HG03108 (cell line): Measurements from ENCODE around the gene MRPL16.
"Not testable (repeated sequence)": the region's sequence is repeated elsewhere in the genome, so short reads cannot be mapped to it uniquely, and the experiment has no call there.

Experiments
- ATAC-seq: cut with Tn5 transposase; IDR thresholded peaks from one replicate; pipeline ENCODE4 v1.9.1; 2021; ENCODE audit warnings: moderate library complexity; ENCODE audit not compliant: unreplicated experiment

MRPL16 gene

DNA sequence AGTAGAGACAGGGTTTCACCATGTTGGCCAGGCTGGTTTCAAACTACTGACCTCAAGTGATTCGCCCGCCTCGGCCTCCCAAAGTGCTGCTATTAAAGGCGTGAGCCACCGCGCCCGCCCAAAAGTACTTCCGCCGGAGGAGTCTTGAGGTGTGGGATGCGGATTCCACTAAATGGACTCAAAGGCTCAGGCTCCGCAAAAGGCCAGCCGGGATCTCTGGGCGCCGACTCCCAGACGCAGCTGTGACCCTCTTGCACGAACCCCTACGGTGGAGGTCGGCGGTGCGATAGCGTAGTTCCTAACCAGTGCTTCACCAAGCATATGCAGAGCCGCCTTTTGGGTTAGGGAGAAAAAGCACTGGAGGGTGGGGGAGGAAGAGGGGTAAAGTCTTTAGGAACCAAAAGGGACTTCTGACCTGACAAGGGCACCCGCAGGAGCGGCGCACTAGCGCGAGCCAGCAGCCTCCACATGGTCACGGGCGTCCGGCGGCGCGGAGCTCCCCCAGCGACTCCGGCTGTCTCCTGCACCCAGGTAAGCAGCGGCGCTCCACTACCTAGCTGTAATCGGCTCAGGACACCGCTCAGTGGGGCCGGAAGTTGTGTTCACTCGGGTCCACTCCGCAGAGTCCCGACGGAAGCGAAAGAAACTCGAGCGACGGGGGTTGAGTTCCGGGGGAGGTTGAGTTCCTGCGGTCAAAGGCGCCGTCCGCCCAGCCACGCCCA lies at the start of gene MRPL16:
MRPL16 (minus strand) TSS at position 590 of the 722 bp plus-strand sequence; CDS start at position 470, 120 bp downstream.
- peak; percentile 95 for ATAC-seq

DNA sequence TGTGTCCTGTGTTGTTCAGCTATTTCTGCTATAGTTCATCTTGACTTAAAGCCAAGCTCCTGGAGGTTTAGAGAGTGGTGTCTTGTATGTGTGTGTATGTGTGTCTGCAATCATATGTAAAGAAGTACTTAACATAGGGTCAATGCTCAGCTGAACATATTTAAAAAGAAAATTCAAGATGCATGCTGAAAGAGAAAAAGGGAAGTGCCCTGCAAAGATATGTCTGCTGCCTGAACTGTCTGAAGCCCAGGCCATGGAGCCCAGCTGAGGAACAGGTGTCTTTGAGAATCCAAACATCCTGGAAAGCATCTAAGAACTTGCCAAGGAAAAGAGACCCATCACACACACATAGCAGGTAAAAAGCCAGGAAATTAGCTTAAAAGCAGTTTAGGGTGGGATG lies 49.1 kb upstream of the MRPL16 start:
- no peak for ATAC-seq

DNA sequence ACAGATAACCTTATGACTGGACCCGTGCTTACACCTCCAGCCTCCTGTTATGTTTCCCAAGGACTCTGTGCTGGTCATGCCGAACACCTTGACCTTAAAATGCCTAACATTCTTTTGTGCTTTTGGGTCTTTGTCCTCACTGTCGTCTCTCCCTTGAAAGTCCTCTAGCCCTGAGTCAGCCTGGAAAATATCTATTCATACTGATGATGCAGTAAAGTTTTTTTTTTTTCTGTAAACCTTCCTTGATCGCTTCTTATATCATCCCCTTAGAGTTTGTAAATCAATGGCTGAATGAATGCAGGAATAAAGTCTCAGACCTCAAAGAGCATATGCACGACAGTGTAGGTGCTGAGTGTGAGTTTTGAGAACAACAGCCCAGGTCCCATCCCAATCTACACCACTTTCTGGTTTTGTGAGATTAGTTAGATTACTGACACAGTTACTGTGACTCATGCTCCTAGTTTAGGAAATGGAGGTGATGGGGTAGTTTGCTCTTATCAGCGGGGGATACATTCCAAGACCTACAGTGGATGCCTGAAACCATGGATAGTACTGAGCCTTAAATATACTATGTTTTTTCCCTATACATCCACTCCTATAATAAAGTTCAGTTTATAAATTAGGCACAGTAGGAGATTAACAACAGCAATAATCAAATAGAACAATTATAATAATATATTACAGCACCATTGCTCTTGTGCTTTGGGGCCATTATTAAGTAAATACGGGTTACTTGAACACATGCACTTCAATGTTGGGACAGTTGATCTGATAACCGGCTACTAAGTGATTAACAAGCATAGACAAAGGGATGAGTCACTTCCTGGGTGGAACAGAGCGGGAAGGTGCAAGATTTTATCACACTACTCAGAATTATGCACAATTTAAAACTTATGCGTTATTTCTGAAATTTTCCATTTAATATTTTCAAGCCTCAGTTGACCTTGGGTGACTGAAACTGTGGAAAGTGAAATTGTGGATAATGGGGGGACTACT lies 47.2 kb upstream of the MRPL16 start:
- ATAC-seq, result no peak

DNA sequence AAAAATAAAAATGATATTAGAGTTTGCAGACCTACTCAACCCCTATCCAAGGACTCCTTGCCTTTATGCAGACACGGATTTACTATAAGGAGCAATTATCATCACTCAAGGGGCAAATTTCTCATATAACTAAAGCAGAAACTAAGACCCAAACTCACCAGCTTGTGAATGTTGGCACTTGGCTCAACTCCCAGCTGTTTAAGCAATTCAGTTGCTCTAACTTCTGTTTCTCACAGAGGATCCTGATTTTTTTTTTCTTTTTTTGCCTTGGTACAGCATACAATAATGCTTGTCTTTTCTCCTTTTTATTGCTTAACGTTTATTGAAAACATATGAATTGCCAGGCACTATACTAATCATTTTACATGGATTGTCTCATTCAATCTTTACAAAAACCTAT lies 44.3 kb upstream of the MRPL16 start:
- no peak for ATAC-seq

DNA sequence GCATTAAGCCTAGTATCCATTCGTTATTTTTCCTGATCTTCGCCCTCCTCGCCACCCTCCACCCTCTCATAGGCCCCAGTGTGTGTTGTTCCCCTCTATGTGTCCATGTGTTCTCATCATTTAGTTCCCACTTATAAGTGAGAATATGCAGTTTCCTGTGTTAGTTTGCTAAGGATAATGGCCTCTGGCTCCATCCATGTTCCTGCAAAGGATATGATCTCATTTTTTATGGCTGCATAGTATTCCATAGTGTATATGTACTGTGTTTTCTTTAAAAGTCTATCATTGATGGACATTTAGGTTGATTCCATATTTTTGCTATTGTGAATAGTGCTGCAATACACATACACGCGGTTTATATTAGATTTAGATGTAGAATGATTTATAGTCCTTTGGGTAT lies 40.8 kb upstream of the MRPL16 start:
- ATAC-seq, result not testable (repeated sequence)

DNA sequence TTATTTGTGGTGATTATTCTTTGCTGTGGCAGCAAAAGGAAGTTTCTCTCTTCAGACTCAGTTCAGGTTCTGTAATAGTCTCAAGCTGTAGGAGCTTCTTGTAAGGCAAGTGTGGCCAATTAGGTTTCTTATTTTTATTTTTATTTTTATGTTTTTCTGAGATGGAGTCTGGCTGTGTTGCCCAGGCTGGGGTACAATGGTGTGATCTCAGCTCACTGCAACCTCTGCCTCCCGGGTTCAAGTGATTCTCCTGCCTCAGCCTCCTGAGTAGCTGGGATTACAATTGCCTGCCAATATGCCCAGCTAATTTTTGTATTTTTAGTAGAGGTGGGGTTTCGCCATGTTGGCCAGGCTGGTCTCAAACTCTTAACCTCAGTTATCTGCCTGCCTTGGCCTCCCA lies 39.0 kb upstream of the MRPL16 start:
- not testable (repeated sequence) for ATAC-seq

DNA sequence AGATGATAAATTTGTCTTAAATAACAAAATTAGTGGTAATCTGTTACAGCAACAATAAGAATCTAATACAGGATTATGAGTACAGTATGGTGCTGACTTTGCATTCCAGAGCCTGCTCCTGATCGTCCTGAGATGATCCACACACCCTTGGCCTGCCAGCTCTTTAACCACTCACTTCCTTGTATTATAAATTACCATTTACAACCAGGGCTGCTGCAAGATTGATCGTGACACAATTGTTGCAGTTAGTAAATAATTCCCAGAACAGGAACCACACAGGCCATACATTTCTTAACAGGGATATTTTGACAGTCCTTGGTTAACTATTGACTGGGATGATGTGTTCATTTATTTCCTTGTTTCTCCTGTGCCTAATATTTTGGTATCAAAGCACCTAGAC lies 38.6 kb upstream of the MRPL16 start:
- no peak for ATAC-seq

DNA sequence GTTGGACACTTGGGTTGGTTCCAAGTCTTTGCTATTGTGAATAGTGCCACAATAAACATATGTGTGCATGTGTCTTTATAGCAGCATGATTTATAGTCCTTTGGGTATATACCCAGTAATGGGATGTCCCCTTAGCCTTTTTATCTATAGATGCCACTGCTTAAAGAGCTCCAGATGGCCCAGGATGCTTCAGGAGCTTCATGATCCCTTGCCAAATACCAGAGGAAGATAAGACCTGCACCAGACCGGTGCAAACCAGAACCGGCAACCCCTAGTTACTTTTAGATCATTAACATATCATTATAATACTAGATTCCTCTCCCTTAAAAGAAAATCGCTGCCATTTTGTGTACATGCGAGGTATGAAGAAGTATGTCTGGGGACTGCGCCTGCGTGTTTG lies 37.9 kb upstream of the MRPL16 start:
- ATAC-seq, result not testable (repeated sequence)

DNA sequence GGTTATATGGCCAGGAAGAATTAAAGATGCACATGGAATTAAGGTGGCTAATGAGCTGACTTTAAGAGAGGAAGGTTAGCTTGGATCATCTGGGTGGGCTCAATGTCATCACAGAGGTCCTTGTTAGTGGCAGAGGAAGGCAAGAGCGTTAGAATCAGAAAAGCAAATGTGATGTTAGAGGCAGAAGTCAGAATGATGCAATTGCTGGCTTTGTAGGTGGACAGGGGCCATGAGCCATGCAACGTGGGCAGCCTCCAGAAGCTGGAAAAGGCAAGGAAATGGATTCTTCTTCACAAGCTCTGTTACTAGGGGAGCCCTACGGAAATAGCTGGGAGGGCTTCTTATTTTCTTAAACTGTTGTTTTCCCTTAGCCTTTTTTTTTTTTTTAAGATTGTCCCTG lies 37.0 kb upstream of the MRPL16 start:
- ATAC-seq, result no peak

DNA sequence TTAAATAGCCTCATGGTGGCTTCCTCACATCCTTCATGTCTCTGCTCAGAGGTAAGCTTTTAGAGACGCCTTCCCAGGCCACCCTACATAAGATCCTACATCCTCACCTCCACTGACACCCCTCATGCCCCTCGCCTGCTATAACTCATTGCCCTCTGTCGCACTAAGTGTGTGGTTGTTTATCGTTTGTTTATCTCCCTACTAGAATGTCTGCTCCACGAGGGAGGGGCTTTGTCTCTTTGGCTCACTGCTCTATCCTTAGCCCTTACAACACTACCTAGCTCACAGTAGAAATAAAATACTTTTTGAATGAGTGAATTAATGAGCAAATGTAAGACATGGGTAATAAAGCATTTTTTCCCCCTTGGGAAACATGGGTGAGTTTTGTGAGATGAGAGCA lies 36.0 kb upstream of the MRPL16 start:
- ATAC-seq, result no peak

DNA sequence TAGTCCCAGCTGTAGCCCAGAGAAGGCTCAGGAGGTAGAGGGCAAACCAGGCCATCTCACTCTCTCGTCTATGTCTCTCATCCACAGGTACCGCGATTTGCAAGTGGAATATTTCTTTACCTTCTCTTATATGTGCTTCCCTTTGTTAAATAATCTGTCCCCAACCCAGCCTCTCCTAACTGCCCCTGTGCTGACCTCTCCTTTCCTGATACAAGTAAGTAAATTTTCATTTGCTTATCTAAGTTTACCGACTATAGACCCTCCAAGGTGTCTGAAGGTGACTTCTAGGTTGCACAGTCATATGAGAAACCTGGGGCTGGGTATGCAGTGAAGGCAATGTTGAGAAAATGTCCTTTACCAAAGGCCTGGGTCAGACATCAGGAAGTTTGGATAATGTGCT lies 34.8 kb upstream of the MRPL16 start, which contains the start of gene CBLIF:
CBLIF (minus strand) TSS at position 101 of the 400 bp plus-strand sequence; CDS start at position 55, 46 bp downstream.
- no peak for ATAC-seq

DNA sequence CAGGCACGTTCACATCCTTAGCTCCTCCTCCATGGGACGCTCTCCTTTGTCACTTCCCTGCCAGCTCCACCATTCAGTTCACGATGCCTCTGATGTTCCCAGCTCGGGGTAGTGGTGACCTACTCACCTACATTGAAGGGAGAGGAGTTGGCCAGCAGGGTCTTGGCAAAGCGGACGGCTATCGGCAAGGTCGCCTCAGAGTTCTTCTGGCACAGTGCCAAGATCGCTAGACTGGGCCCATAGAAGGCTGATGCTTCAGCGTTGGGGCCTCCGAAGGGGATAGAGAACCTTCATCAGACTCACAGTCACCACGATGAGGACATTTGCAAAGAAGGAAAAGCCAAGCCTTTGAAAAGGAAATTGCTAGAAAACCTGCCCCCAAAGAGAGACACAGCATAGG lies 31.7 kb upstream of the MRPL16 start:
- ATAC-seq, result no peak

DNA sequence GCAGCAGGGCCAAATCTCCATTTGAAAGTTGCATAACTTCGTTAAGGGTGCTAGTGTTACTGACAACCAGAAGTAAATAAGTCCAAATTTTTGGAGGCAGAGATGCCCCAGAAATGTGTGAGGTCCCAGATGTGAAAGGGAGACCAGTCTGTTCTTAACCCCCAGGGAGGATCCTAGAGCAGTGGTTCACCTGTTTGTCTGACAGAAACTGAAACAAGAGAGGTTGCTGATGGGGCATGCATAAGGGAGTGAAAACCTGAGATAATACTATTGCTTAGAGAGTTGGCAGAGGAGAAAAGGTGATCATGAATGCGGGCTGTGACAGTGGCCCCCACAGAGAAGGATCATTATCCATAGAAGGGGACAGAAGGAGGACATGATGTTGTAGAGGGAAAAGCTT lies 30.9 kb upstream of the MRPL16 start:
- ATAC-seq, result no peak

DNA sequence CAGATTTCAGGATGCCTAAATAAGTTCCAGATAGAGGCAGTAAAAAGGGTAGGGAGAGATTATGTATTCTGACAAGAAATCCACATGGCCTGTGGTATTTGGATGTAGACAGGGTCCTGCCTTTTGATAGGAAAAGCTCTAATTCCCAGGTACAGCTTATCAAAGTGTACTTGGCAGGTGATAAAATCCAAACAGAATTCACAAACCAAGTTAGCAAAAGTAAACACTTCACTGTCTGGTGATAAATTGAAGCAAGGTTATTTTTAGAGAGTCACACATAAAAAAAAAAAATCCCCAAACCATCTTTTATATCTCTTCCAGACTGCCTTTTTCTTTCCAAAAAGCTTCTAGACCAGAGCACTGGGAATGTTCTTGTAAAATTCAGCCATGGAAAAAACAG lies 29.0 kb upstream of the MRPL16 start:
- no peak for ATAC-seq

DNA sequence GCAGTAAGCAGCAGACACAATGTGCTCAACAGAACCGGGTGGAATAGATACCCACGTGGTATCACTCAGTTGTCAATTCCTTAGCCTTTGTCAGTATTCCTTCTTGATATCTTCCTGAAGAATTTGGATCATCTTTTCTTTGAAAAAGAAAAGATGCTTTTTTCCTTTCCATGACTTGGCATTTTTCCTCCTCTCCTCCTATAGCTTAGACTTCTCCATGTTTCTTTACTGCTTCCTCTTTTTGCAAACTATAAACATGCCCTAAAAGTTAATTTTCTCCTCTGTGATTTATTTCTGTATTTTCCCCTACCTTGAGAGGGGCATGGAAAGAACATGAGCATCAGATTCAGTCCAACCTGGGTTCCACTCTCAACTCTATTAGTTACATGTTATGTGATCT lies 23.0 kb upstream of the MRPL16 start:
- no peak for ATAC-seq

DNA sequence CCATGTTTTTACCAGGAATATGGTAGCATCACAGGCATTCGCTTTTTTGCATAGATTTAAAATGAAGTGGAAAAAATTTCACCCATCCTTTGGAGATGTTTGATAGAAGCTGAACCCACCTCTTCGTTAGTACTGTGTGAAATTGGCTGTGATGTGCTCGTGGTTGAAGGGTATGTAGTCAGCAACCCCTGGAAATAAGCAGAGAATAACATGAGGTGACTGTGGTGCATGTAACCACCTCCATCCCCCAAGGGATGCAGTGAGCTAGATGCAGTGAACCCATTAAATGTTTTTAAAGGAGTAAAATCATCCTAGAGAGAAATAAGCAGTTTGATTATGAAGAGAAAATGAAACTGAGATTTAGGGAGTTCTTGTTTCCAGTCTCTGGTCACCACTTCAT lies 18.8 kb upstream of the MRPL16 start:
- no peak for ATAC-seq

DNA sequence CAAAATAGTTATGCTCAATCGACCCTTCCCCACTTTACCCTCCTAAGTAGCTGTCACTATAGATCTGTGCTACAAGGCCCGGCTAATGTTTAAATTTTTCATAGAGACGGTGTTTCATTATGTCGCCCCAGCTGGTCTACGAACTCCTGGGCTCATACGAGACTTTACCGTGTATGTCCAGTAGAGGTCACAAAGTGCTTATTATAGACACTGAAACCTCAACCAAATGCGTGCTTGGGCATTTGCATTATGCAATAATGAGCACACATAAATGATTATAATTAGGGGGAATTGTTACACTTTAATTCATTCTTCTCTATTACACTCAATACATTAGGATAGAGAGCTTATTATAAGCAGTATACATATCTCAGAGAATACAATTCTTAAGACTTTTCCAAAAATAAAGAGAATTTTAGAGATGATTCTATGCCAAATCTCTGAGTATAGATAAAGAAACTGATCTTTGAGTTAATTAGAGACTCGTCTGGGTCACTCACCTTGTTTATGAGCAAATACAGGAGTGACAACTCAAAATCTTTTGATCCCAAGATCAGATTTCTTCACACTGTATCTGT lies 12.5 kb upstream of the MRPL16 start:
- peak; percentile 86 for ATAC-seq

DNA sequence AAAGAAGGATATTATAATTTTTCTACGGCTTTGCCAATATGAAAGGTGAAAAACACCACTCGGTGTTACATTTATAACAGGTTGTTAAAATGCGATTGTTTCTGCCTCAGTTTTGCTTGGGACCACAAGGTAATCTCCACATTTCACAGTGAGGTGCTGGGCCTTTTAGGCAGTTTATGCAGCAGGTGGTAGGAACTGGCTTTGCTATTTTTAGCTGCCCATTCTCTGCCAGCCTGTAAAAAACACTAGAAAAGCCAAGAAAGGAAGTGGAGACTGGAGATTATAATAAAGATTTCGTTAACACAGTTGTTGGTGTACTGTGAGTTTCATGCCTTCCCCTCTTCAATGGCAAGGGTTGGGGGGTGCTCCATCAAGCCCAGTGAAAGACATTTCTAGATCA lies 8.0 kb upstream of the MRPL16 start:
- ATAC-seq, result no peak

DNA sequence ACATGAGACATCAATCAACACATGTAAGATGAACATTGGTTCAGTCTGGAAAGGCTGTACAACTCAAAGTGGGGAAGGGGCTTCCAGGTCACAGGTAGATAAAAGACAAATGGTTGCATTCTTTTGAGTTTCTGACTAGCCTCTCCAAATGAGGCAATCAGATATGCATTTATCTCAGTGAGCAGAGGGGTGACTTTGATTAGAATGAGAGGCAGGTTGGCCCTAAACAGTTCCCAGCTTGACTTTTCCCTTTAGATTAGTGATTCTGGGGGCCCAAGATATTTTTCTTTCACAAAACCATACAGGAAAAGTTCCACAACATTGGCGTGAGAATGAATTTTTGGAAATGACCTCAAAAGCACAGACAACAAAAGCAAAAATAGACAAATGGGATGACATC lies 5.9 kb upstream of the MRPL16 start:
- not testable (repeated sequence) for ATAC-seq

DNA sequence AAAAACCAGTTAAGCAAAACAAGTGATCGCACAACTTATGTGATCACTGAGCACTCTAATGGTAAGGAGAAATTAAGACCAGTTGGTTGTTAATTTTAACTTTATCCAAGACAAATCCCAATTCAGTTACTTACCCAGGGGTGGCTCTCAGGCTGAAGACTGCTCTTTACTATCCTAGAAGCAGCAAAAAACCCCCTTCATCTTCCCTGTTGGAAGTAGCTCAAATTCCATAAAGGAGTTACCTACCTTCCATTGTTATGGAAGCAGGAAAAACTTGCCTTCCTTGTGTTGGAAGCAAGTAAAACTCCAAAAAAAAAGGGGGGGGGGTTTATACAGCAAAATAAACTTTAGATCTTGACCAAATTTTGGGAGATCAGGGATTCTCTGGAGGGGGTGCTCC lies 5.2 kb upstream of the MRPL16 start:
- no peak for ATAC-seq

DNA sequence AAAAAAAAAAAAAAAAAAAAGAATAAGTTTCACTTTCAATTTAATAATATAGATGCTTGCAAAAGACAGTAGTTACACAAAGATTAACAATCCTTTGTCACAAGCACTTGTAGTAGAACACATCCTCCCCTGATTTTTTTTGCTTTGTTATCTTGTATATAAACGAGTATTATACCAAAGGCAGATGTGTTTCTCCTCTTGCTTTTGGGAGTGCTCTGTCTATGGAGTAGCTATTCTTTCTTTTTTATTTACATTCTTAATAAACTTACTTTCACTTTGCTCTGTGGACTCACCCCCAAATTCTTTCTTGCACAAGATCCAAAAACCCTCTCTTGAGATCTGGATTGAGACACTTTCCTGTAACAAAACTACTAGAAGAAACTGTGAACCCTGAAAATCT lies 3.4 kb upstream of the MRPL16 start:
- no peak for ATAC-seq

DNA sequence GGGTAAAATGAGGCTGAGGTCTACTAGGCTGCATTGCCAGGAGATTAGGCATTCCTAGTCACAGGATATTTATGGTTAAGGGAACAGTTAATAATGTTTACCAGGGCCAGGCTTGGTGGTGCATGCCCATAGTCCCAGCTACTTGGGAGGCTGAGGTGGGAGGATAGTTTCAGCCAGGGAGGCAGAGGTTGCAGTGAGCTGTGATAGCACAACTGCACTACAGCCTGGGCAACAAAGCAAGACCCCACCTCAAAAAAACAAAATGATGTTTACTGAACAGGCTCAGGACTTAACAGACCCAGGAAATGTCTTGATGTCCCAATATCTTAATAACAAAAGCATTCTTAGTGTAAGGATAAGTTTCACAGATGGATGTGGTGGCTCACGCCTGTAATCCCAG lies 2.8 kb upstream of the MRPL16 start:
- ATAC-seq, result no peak
